SK-N-SH treated with all-trans-retinoic acid at 6 μM for 48 hours (cell line): ENCODE data around the gene ZNF710.

Experiments used
- ATAC-seq: fragments of 200-7000 bp; cut with Tn5 transposase; 3 replicates; pipeline ENCODE4 v1.9.1; 2020; ENCODE audit warnings: mild to moderate bottlenecking, moderate library complexity
- ARNTL ChIP-seq: fragments of 450-650 bp; formaldehyde crosslinking; IDR thresholded peaks from 2 replicates; pipeline ENCODE4 v1.5.0; 2020; ENCODE audit warnings: low read depth, mild to moderate bottlenecking, moderate library complexity, borderline replicate concordance
- BACH2 ChIP-seq: fragments of 250-450 bp; sonication (Bioruptor Pico); IDR thresholded peaks from 2 replicates; pipeline ENCODE4 v1.9.0; 2021; ENCODE audit warnings: mild to moderate bottlenecking, borderline replicate concordance
- CREB5 ChIP-seq: fragments of 250-450 bp; sonication (Bioruptor Pico); IDR thresholded peaks from 2 replicates; pipeline ENCODE4 v1.5.1; 2020; ENCODE audit warnings: low read depth, mild to moderate bottlenecking, moderate library complexity
- CSDC2 ChIP-seq: fragments of 250-450 bp; sonication (Bioruptor Pico); IDR thresholded peaks from 2 replicates; pipeline ENCODE4 v1.5.0; 2020; ENCODE audit warnings: mild to moderate bottlenecking, moderate library complexity
- CSRNP3 ChIP-seq: fragments of 250-450 bp; sonication (Bioruptor Pico); IDR thresholded peaks from 2 replicates; pipeline ENCODE4 v1.5.1; 2021; ENCODE audit warnings: mild to moderate bottlenecking, moderate library complexity
- ESRRG ChIP-seq: fragments of 250-450 bp; sonication (Bioruptor Pico); IDR thresholded peaks from 2 replicates; pipeline ENCODE4 v1.6.1; 2021; ENCODE audit warnings: mild to moderate bottlenecking
- GLIS3 ChIP-seq: fragments of 250-450 bp; sonication (Bioruptor Pico); IDR thresholded peaks from 2 replicates; pipeline ENCODE4 v1.5.0; 2020; ENCODE audit warnings: mild to moderate bottlenecking, moderate library complexity
- RARB ChIP-seq: fragments of 250-450 bp; sonication (Bioruptor Pico); IDR thresholded peaks from 2 replicates; pipeline ENCODE4 v1.8.0; 2021; ENCODE audit warnings: mild to moderate bottlenecking, moderate library complexity
- SNAI2 ChIP-seq: fragments of 250-450 bp; sonication (Bioruptor Pico); IDR thresholded peaks from 2 replicates; pipeline ENCODE4 v1.5.0; 2020; ENCODE audit warnings: mild to moderate bottlenecking, moderate library complexity
- TCF4 ChIP-seq: fragments of 250-450 bp; sonication (Bioruptor Pico); IDR thresholded peaks from 2 replicates; pipeline ENCODE4 v1.8.0; 2021; ENCODE audit warnings: mild to moderate bottlenecking, moderate library complexity, borderline replicate concordance
- TOX ChIP-seq: fragments of 250-450 bp; sonication (Bioruptor Pico); IDR thresholded peaks from 2 replicates; pipeline ENCODE4 v1.8.0; 2021; ENCODE audit warnings: mild to moderate bottlenecking, moderate library complexity, borderline replicate concordance
- TSHZ2 ChIP-seq: fragments of 250-450 bp; sonication (Bioruptor Pico); IDR thresholded peaks from 2 replicates; pipeline ENCODE4 v1.5.0; 2020; ENCODE audit warnings: mild to moderate bottlenecking, moderate library complexity
- ZC3H10 ChIP-seq: fragments of 250-450 bp; sonication (Bioruptor Pico); IDR thresholded peaks from 2 replicates; pipeline ENCODE4 v1.5.1; 2021; ENCODE audit warnings: mild to moderate bottlenecking, moderate library complexity
- ZFP3 ChIP-seq: fragments of 250-450 bp; sonication (Bioruptor Pico); IDR thresholded peaks from 2 replicates; pipeline ENCODE4 v1.5.0; 2020; ENCODE audit warnings: mild to moderate bottlenecking, moderate library complexity
- ZNF565 ChIP-seq: fragments of 450-650 bp; formaldehyde crosslinking; conservative IDR thresholded peaks from 2 replicates; pipeline ENCODE4 v1.5.0; 2020; ENCODE audit warnings: low read depth, mild to moderate bottlenecking, moderate library complexity
- ZNF70 ChIP-seq: fragments of 450-650 bp; formaldehyde crosslinking; IDR thresholded peaks from 2 replicates; pipeline ENCODE4 v1.5.0; 2020; ENCODE audit warnings: mild to moderate bottlenecking, moderate library complexity
- ZNF8 ChIP-seq: fragments of 450-650 bp; formaldehyde crosslinking; IDR thresholded peaks from 2 replicates; pipeline ENCODE4 v1.5.0; 2020; ENCODE audit warnings: mild to moderate bottlenecking, moderate library complexity
- TF ChIP-seq, protein P1 (sequence below): fragments of 250-450 bp; sonication (Bioruptor Pico); IDR thresholded peaks from 2 replicates; pipeline ENCODE4 v1.8.0; 2021; ENCODE audit warnings: low read depth, mild to moderate bottlenecking, moderate library complexity, borderline replicate concordance

The ZNF710 gene

DNA sequence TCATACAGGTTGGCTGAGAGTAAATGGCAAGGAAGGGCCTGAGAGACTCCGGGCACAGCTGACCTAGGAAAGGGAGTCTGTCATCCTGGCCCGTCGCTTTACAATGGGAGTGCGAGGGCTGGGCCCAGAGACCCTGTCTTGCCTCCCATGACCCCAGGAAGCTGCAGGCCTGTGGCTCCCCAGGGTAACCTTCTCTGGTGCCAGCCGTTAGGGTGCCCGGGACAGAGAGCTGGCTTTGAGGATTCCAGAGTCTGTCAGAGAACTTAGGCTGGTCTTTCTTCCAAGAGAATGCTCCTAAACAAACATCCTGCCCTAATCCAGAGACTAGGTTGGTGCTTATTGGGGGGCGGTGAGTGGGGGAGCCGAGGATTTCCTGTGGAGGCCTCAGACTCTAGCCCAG, 18.5 kb downstream of the ZNF710 start (continued):
- TF ChIP-seq ZNF565 (no peak), ZFP3 (no peak), SNAI2 (CRISPR knock-in tag) (no peak)

DNA sequence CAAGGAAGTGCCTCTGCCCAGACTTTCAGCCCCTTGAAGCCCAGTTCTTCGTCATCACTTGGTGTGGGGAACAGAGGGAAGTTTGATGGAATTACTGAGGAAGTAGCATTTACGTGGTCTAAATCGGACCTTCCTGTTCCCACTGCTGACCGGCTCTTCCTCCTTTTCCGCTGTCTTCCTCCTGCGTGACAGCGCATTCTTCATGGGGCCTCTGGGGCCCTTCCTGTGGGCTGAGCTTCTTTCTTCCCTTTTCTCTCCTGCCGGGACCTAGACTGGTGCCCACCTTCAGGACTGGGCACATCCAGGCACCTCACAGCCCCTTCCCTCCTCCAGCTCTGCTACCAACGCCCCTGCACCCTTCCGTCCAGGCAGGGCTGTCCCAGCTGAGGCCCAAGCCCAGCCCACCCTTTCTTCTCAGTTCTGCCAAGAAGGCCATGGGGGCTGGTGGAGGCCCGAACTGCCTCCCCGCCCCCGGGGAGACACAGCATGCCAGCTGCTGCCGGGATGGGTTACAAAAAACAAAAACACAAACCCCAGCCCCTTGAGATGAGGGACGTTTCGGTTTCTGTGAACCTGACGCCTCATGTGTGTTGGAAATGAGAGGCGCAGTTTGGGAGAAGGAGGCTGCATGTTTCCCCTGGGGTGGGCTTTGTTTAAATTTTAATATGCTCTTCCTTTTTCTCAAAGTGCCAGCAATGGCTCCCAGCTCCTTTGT, 19.1 kb downstream of the ZNF710 start:
- no peak for TF ChIP-seq RARB (CRISPR knock-in tag)
- TF ChIP-seq GLIS3 (CRISPR knock-in tag), result no peak
- TF ChIP-seq ZNF8 (CRISPR knock-in tag), result no peak
- TF ChIP-seq ZFP3, result no peak
- no peak for TF ChIP-seq CSDC2 (CRISPR knock-in tag)
- TF ChIP-seq ESRRG (CRISPR knock-in tag), result no peak
- no peak for TF ChIP-seq CREB5 (CRISPR knock-in tag)
- TF ChIP-seq, protein P1, sequence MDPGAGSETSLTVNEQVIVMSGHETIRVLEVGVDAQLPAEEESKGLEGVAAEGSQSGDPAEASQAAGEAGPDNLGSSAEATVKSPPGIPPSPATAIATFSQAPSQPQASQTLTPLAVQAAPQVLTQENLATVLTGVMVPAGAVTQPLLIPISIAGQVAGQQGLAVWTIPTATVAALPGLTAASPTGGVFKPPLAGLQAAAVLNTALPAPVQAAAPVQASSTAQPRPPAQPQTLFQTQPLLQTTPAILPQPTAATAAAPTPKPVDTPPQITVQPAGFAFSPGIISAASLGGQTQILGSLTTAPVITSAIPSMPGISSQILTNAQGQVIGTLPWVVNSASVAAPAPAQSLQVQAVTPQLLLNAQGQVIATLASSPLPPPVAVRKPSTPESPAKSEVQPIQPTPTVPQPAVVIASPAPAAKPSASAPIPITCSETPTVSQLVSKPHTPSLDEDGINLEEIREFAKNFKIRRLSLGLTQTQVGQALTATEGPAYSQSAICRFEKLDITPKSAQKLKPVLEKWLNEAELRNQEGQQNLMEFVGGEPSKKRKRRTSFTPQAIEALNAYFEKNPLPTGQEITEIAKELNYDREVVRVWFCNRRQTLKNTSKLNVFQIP, result no peak
- no peak for TF ChIP-seq TOX (CRISPR knock-in tag)
- ATAC-seq, result no peak

GRCh38 chr15:90020936-90021507, 19.9 kb downstream of the ZNF710 start:
- no peak for ATAC-seq
- no peak for TF ChIP-seq TSHZ2 (CRISPR knock-in tag)
- TF ChIP-seq CSRNP3 (CRISPR knock-in tag), result no peak

DNA sequence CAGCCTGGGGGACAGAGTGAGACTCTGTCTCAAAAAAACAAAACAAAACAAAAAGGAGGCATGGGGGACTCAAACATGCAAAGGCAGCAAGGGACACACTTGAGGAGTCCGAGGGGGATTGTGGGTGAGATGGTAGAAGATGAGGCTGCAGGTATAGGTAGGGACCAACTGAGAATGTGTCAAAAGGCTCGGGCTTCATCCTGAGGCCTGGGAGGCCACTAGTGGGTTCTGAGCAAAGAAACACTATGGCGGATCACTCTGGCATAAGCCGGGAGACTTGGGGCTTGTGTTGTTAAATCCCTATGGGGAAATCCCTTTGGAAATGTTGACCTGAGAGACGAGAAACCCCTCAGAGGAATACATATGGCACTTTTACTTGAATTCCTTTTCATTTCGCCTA, 21.2 kb downstream of the ZNF710 start:
- ATAC-seq, result no peak
- TF ChIP-seq BACH2 (no peak), TCF4 (CRISPR knock-in tag) (no peak), ARNTL (no peak), ZC3H10 (no peak)

GRCh38 chr15:90022905-90023700, 22.0 kb downstream of the ZNF710 start:
- TF ChIP-seq GLIS3 (CRISPR knock-in tag) (no peak), CSRNP3 (CRISPR knock-in tag) (no peak), ZNF70 (CRISPR knock-in tag) (no peak), SNAI2 (CRISPR knock-in tag) (no peak)
- no peak for ATAC-seq
